HuH-7.5 (cell line): ENCODE data around the gene CLEC4E.
"Not testable (repeated sequence)": the region's sequence is repeated elsewhere in the genome, so short reads cannot be mapped to it uniquely, and the experiment has no call there.

ENCODE experiments used
- DNase-seq: peaks from one replicate; pipeline ENCODE4 v3.0.0; 2011; ENCODE audit warnings: low spot score

The CLEC4E gene

DNA sequence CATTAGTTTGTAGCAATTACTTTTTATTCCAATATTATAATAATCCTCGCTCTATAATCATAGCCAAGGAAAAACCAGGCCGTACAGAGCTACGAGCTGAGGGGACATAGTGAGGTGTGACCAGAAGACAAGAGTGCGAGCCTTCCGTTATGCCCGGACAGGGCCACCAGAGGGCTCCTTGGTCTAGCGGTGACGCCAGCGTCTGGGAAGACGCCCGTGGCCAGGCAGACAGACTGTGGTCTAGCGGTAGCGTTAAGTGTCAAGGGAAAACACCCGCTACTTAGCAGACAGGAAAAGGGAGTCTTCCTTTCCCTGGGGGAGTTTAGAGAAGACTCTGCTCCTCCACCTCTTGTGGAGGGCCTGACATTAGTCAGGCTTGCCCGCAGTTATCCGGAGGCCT, 2.9 kb downstream of the CLEC4E start:
- not testable (repeated sequence) for DNase-seq

DNA sequence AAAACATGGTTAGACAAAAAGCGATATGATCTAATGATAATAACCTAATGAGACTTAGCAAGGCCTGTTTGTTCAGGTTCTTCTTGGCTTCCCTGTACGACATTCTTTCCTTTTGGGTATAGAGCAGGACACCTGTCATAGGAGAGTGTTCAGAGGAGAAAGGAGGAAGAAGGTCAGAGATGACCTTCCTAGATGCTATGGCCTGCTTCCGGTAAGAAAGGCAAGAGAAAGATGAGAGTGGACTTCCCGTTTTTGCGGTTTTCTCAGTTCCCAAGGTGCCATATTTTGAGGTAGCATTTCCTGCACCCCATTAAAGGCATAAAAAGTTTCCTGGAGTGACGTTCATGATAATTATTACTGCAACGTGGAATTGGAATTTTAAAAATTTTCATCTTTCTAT, 8.7 kb downstream of the CLEC4E start:
- DNase-seq: no peak

DNA sequence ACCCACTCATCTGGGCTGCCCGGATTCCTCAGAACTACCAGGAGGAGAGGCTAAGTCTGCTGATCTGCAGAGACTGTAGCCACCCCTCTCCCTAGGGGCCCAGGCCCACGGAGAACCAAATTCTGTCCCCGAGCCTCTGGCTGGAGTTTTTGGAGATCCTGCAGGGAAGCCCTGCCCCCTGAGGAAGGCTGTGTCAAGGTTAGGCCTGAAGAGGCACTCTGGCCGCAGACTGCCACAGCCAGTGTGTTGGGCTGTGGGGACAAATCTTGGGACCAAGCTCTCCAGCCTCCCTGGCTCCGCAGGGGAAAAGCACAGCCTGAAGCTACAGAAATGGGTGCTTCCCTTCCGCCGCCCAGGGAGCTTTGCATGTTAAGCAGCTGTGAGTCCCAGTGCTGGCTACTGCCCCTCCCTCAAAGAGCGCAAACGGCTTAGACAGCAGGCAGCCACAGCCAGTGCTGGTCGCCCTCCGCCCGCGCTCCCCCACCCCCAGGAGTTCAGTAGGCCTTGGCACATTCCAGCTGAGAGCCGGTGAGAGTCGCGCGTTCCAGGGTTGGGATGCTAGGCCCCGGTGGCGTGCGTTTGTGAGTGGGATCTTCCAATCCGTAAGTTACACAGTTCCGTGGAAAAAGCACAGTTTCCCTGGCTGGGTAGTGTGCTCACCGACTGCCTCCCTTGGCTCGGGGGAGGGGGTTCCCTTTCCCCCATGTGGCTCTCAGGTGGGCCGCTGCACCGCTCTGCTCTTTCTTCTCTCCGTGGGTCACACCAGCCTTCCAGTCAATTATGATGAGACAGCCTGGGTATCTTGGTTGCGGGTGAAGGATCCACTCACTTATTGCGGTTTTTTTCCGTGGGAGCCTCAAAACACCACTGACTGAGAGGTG, 13.2 kb downstream of the CLEC4E start:
- DNase-seq: no peak

DNA sequence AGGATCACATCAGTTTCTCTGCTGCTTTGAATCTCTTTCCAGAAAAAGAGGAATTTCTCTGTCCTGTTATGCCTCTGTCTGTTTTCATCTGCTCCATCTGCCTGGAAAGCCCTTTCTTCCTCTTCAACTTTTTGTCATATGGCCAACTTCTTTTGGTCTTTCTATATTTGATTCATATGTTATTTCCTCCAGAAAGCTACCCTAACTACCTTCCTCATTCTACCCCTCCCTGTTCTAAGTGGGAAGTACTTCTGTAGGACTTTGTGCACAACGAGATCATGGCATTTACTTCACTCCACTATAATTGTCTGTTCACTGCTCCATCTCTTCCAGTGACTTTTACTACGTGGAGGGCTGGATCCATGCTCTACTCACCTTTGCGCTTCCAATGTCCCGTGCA, 21.5 kb downstream of the CLEC4E start:
- DNase-seq: no peak

DNA sequence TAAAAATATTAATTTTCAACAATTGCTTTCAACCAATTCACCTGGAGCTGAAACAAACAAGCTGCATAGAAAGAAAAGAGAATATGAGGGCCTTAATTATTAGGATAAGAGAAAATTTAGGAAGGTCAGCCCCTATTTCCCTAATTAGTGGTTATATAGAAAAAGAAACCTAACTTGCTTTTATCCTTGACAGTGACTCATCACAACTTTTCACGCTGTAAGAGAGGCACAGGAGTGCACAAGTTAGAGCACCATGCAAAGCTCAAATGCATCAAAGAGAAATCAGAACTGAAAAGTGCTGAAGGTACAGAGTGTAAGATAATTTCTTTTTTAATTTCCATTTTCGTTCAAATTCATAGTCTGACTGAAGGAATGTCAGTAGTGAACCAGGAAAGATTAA, 22.7 kb downstream of the CLEC4E start:
- DNase-seq: no peak

DNA sequence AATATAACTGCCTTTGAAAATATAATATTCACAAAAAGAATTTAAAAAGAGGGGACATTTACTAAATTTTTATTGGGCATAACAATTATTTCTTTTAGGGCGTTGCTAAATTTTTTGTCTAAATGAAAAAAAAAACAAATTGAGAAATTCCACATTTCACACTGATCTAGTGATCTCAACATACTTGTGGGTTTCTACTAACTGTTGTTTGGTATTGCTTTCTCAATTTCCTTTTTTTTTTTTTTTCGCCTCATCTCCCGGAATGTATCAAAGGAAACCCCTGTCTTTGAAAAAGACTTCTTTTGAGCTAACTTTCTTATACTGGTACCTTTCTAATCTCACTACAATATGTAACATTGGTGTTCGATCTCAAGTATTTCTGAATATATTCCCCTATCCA, 27.4 kb downstream of the CLEC4E start, which contains the start of gene CLEC4D:
CLEC4D (plus strand) TSS at position 248 of the 400 bp plus-strand sequence. CDS start 230 bp downstream, outside the sequence.
- no peak for DNase-seq

DNA sequence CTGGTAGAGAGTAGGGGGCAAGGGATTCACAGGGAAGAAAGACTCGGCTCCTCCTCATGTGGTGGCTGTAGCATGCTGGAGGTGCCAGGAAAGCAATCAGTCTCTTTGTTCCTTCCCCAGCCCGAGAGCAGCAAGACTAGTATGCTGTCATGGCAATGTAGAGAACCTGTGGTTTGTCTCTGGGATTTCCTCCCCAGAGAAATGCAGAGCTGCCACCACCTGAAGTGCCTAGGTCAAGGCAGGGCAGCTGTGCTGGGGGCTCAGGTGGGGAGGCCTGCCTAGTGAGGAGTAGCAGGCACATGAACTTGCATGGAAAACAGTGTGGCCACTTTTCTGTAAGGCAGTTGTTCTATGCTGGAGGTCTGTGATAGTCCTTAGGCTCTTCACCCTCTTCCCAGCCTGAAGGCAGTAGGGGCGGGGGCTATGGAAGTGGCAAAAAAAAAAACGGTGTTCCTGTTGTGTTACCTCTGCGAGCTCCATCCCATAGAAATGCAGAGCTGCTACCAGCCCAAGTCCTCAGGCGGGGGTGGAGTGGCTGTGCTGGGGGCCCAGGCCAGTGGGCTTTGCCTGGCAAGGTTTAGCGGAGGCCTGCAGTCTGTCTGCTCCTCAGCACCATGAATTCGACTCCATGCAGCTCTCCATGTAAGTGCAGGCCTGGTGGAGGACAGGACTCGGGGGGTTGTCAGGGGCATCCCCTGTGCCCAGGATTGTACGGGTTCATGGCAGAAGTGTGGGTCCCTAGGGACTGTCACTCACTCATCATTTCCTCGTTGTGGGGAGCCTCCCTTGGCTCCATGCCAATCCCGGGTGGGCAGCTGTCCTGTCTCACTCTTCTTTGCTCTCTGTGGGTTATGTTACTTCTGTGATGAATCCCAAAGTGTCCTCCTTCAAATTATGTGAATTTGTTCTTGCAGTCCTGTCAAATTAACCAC, 31.5 kb downstream of the CLEC4E start:
- no peak for DNase-seq

DNA sequence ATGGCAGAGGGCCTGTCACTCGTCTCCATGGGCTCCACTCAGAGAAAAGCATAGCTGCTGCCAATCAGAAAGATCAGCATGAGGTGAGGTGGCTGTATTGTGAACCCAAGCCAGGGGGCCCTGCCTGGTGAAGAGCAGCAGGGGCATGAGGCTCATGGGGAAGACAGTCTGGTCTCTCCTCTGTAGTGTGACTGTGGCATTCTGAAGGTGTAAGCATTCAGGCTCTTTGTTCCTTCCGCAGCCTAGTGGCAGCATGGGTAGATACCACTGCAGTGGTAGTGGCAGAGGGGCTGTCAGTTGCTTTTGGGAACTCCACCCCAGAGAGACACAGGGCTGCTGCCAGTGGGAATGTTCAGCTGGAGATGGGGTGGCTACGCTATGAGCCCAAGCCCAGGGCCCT, 32.5 kb downstream of the CLEC4E start:
- no peak for DNase-seq

DNA sequence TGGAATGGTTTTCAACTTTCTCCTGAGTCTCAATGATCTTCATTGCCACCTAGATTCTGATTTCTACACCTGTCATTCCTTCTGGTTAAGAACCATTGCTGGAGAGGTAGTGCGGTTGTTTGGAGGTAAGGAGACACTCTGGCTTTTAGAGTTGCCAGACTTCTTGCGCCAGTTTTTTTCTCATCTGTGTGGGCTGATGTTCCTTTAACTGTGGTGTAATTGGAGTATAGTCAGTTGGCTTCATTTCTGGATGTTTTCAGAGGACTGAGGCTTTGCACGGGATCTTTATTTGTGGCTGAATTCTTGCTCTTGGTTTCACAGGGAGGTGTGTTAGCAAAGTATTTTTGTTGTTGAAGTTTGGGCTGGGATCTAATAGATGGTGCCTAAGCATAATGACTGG, 33.1 kb downstream of the CLEC4E start:
- DNase-seq: no peak

DNA sequence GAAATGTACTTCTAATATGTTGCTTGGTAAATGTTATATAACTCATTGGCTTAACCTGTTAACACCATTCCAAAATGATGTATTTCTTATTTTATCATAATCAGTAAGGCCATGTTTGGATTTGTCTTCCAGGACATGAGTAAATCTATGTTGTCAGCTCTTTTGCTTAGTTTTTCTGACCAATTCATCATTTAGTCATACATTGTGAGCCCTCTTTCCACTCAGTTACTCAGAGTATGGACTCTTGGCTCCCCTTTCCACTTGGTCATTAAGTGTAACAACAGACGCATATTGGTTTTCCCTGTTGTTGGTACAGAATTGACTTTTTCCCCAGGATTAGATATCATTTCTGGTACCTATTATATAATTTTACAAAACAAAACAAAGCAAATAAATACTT, 36.4 kb downstream of the CLEC4E start:
- no peak for DNase-seq

DNA sequence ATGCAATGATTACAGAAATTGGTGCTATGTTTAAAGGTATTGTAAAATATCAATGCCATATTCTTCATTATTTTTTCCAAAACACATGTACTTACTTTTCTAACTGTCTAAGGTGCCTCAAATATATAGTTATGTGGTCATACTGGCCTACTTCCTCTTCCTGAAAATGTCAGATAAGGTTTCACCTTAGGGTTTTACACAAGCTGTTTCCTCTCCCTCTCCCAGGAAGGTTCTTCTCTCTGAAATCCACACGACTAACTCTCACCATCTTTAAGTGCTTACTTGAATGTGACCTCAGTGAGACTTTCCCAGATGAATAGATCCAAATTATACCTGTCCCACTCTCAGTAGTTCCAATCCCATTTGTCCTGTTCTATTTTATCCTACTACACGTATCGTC, 39.0 kb downstream of the CLEC4E start:
- no peak for DNase-seq

DNA sequence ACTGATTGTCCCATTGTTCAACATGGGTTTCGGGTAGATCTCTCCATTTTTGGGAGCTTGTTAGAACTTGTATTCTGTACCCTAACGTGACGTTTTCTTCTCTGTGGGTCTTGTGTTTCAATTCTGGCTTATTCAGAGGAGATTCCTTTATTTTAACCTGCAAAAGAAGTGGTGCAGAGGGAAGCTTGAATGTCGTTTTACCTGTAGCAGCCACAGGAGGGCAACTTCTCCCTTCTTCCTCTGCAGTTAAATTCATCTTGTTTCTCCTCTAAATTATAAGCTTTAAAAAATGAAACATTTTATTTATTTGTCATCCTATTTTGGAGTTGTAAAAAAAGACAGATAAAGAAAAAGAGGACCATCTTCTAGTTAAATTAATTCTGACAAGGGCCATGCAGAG, 41.1 kb downstream of the CLEC4E start:
- no peak for DNase-seq

DNA sequence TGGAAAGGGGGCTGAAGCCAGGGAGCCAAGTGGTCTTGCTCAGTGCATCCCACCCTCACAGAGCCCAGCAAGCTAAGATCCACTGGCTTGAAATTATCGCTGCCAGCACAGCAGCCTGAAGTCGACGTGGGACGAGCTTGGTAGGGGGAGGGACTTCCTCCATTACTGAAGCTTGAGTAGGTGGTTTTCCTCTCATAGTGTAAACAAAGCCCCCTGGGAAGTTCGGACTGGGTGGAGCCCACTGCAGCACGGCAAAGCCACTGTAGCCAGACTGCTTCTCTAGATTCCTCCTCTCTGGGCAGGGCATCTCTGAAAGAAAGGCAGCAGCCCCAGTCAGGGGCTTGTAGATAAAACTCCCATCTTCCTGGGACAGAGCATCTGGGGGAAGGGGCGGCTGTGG, 44.6 kb downstream of the CLEC4E start:
- not testable (repeated sequence) for DNase-seq

DNA sequence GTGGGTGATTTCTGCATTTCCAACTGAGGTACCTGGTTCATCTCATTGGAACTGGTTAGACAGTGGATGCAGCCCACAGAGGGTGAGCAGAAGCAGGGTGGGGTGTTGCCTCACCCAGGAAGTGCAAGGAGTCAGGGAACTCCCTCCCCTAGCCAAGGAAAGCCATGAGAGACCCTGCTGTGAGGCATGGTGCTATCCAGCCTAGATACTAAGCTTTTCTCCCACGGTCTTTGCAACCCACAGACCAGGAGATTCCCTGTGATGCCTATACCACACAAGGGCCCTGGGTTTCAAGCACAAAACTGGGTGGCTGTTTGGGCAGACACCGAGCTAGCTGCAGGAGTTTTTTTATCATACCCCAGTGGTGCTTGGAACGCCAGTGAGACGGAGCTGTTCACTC, 45.0 kb downstream of the CLEC4E start:
- DNase-seq: not testable (repeated sequence)

DNA sequence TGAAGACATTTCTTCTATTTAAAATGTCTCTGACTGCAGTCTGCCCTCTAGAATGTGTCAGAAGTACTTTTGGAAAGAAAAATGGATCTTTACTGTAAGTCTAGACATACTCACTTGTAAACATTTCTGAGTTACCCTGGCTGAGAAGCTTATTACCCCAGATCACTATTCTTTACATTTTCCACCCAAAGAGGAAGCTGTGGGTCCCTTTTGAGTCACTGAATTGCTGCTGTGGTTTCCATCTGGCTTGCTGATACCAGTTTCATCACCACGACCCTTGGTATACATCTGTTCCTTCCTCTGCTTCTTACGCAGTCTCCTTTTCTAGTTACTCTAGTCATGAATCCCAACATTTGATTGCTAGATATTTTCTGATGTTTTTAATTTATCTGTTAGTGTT, 47.6 kb downstream of the CLEC4E start:
- DNase-seq: no peak

DNA sequence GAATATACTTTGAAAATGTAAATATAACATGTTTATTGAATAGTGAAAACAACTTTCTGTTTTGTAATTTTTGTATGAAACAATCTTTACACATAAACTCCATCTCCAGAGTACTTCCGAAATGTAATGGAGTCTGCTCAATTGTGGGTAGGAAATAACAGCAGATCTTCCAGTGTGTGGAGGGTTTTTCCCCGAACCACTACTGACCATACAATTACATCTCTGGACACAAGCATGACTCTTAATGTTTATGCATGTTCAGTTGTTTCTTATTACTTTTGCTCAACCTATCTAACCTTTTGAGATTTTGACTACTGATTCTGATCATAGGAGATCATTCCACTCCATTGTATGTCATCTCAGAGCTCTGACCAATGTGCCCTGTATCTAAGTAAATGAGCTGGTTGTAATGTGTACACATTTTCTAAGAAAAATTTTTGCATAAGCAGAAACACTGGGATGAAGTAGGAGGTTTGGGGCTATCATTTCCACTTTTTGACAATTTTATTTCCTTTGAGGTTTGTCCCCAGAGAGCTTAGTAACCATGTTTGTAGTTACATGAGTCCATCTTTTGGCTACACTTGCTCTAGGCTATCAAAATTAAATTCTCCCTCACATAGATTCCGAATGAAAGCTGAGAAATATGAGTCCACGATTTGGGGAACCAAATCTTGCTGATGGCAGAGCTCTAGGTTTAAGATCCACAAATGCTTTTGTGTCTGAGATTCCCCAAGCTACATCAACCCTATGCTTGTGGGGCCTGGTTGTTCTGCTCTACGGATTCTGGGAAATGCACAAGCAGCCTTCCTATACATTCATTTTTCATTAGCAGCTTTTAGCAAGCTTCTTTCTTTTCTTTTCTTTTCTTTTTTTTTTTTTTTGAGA, 48.8 kb downstream of the CLEC4E start:
- DNase-seq: no peak
